Activated T-helper 2 cell treated with anti-CD3 and anti-CD28 coated beads, Interferon-gamma antibody, Interleukin-2, Interleukin-4, amounts not matched to agents 10 μg/mL and 5 μg/mL and 100 μg/mL, durations not matched to agents 14 hours and 24 hours and 36 hours (primary cell): Measurements from ENCODE around the gene TBX21. TPM values are rescaled to one million over a fixed set of nuclear protein-coding genes. Genes with fewer than 3 reads are reported as not detected.

Experiments used
- DNase-seq: peaks from one replicate; pipeline ENCODE4 v3.0.0; 2021; ENCODE audit warnings: low spot score
- H3K27ac Mint-ChIP-seq: one replicate; pipeline ENCODE4 v1.8.0; 2021; ENCODE audit warnings: mixed read lengths
- H3K27me3 Mint-ChIP-seq: one replicate; pipeline ENCODE4 v1.8.0; 2021; ENCODE audit warnings: low read depth, mixed read lengths
- H3K36me3 Mint-ChIP-seq: one replicate; pipeline ENCODE4 v1.8.0; 2021; ENCODE audit warnings: low read depth, mixed read lengths
- H3K4me1 Mint-ChIP-seq: one replicate; pipeline ENCODE4 v1.8.0; 2021; ENCODE audit warnings: low read depth, mixed read lengths
- H3K4me3 Mint-ChIP-seq: one replicate; pipeline ENCODE4 v1.8.0; 2021; ENCODE audit warnings: low read depth, mild to moderate bottlenecking, moderate library complexity, mixed read lengths
- H3K9me3 Mint-ChIP-seq: one replicate; pipeline ENCODE4 v1.8.0; 2021; ENCODE audit warnings: mixed read lengths
- intact Hi-C: fragments of 100-400 bp; cut with micrococcal nuclease; formaldehyde crosslinking; loops from one replicate; pipeline ENCODE4 v1.15.1; 2023
- total RNA-seq: library from RNA; stranded (reverse); gene quantifications from 2 replicates; pipeline ENCODE4 v1.2.3, GENCODE V29; 2022

The TBX21 gene
- total RNA-seq, 1 donor from 2014 or later: 40.4 TPM

GRCh38 chr17:47711366-47712099, 21.5 kb upstream of the TBX21 start:
- Mint-ChIP-seq H3K4me1 (peaks cover 43% of the 10 kb centered on the region), H3K27ac (no peak overlapping the region), H3K4me3 (no peak overlapping the region), H3K36me3 (peaks cover 6% of the 10 kb centered on the region), H3K9me3 (no peaks in the 10 kb centered on the region), H3K27me3 (peaks cover 4% of the 10 kb centered on the region)
- intact Hi-C loops: no loop called here
- DNase-seq: no peak

GRCh38 chr17:47712330-47713023, 20.6 kb upstream of the TBX21 start:
- H3K4me1 Mint-ChIP-seq: peaks cover 44% of the 10 kb centered on the region
- H3K27me3 Mint-ChIP-seq: peaks cover 4% of the 10 kb centered on the region
- intact Hi-C loops: no loop called here
- DNase-seq: no peak
- no peaks in the 10 kb centered on the region for H3K9me3 Mint-ChIP-seq
- H3K4me3 Mint-ChIP-seq: no peak overlapping the region
- peaks cover 6% of the 10 kb centered on the region for H3K36me3 Mint-ChIP-seq
- H3K27ac Mint-ChIP-seq: no peak overlapping the region

- Mint-ChIP-seq H3K36me3 (peaks cover 6% of the 10 kb centered on the region), H3K9me3 (no peaks in the 10 kb centered on the region), H3K27me3 (peaks cover 4% of the 10 kb centered on the region), H3K27ac (no peak overlapping the region), H3K4me1 (peaks cover 58% of the 10 kb centered on the region), H3K4me3 (no peak overlapping the region)
- no peak for DNase-seq
- intact Hi-C loops: no loop called here
Observed at GRCh38 chr17:47713980-47714700, 18.9 kb upstream of the TBX21 start.

GRCh38 chr17:47714773-47715396, 18.2 kb upstream of the TBX21 start:
- H3K27me3 Mint-ChIP-seq: peaks cover 4% of the 10 kb centered on the region
- H3K4me1 Mint-ChIP-seq: peaks cover 63% of the 10 kb centered on the region
- H3K4me3 Mint-ChIP-seq: no peak overlapping the region

GRCh38 chr17:47715669-47716325, 17.2 kb upstream of the TBX21 start:
- H3K9me3 Mint-ChIP-seq: no peaks in the 10 kb centered on the region
- DNase-seq: no peak
- intact Hi-C loops: loop anchor here (5.0 kb wide), 1 partner anchor 53 kb away; no protein-coding TSS in a partner anchor
- H3K36me3 Mint-ChIP-seq: peaks cover 1% of the 10 kb centered on the region
- peak overlapping the region; percentile 29 for H3K27ac Mint-ChIP-seq
- H3K4me1 Mint-ChIP-seq: peaks cover 72% of the 10 kb centered on the region
- peaks cover 4% of the 10 kb centered on the region for H3K27me3 Mint-ChIP-seq
- no peak overlapping the region for H3K4me3 Mint-ChIP-seq

More at GRCh38 chr17:47714773-47715396, 18.2 kb upstream of the TBX21 start:
- Mint-ChIP-seq H3K9me3 (no peaks in the 10 kb centered on the region), H3K36me3 (peaks cover 6% of the 10 kb centered on the region), H3K27ac (no peak overlapping the region)
- intact Hi-C loops: loop anchor here (5.0 kb wide), 1 partner anchor 53 kb away; no protein-coding TSS in a partner anchor
- no peak for DNase-seq

GRCh38 chr17:47716375-47716774, 16.7 kb upstream of the TBX21 start:
- no peaks in the 10 kb centered on the region for H3K9me3 Mint-ChIP-seq
- H3K27ac Mint-ChIP-seq: peak overlapping the region; percentile 95
- peak overlapping the region; percentile 51 for H3K4me3 Mint-ChIP-seq
- no peak for DNase-seq
- intact Hi-C loops: loop anchor here (5.0 kb wide), 1 partner anchor 54 kb away; no protein-coding TSS in a partner anchor
- peaks cover 76% of the 10 kb centered on the region for H3K4me1 Mint-ChIP-seq
- no peaks in the 10 kb centered on the region for H3K36me3 Mint-ChIP-seq
- H3K27me3 Mint-ChIP-seq: peaks cover 4% of the 10 kb centered on the region

- no peak for DNase-seq
- Mint-ChIP-seq H3K4me1 (peaks cover 77% of the 10 kb centered on the region), H3K36me3 (no peaks in the 10 kb centered on the region), H3K9me3 (no peaks in the 10 kb centered on the region), H3K27me3 (peaks cover 4% of the 10 kb centered on the region), H3K4me3 (peak overlapping the region; percentile 32), H3K27ac (peak overlapping the region; percentile 95)
- intact Hi-C loops: loop anchor here (5.0 kb wide), 1 partner anchor 55 kb away; no protein-coding TSS in a partner anchor
Observed at GRCh38 chr17:47717261-47717697, 15.8 kb upstream of the TBX21 start.

GRCh38 chr17:47717979-47718621, 14.9 kb upstream of the TBX21 start:
- Mint-ChIP-seq H3K9me3 (no peaks in the 10 kb centered on the region), H3K27me3 (peaks cover 4% of the 10 kb centered on the region), H3K4me3 (peak overlapping the region; percentile 32), H3K27ac (peak overlapping the region; percentile 95), H3K4me1 (peaks cover 79% of the 10 kb centered on the region), H3K36me3 (no peaks in the 10 kb centered on the region)
- intact Hi-C loops: loop anchor here (5.0 kb wide), 1 partner anchor 56 kb away; no protein-coding TSS in a partner anchor
- no peak for DNase-seq

GRCh38 chr17:47718634-47719405, 14.2 kb upstream of the TBX21 start:
- peak overlapping the region; percentile 27 for H3K4me3 Mint-ChIP-seq
- no peaks in the 10 kb centered on the region for H3K9me3 Mint-ChIP-seq
- no peak for DNase-seq
- peak overlapping the region; percentile 95 for H3K27ac Mint-ChIP-seq
- no peaks in the 10 kb centered on the region for H3K36me3 Mint-ChIP-seq
- H3K27me3 Mint-ChIP-seq: peaks cover 2% of the 10 kb centered on the region
- intact Hi-C loops: loop anchor here (5.0 kb wide), 1 partner anchor 57 kb away; no protein-coding TSS in a partner anchor
- peaks cover 78% of the 10 kb centered on the region for H3K4me1 Mint-ChIP-seq

GRCh38 chr17:47719411-47720152, 13.5 kb upstream of the TBX21 start:
- Mint-ChIP-seq H3K4me1 (peaks cover 72% of the 10 kb centered on the region), H3K27me3 (no peaks in the 10 kb centered on the region), H3K27ac (peak overlapping the region; percentile 95), H3K36me3 (no peaks in the 10 kb centered on the region), H3K9me3 (no peaks in the 10 kb centered on the region), H3K4me3 (peak overlapping the region; percentile 65)
- peak; percentile 61 for DNase-seq
- intact Hi-C loops: loop anchor here (5.0 kb wide), 1 partner anchor 57 kb away; no protein-coding TSS in a partner anchor
